Uterus (tissue), 4 donors: ENCODE measurements around the gene ZNF17. TPM values are rescaled to one million over a fixed set of nuclear protein-coding genes. Genes with fewer than 3 reads are reported as not detected.

Experiments
- DNase-seq, 2 donors: peaks; one replicate each; pipeline ENCODE4 v3.0.0-alpha.2; 2019 to 2020
- H3K27ac ChIP-seq, 2 donors: fragments of 200-600 bp; sonication (generic); 1 replicate in 1 of 2; 2 replicates in 1 of 2; pipeline ENCODE4 v1.5.1; 2016 to 2018
- H3K27me3 ChIP-seq, 2 donors: fragments of 200-600 bp; sonication (generic); one replicate each; pipeline ENCODE4 v1.5.1; 2018 to 2019; ENCODE audit warnings: control low read depth in 1 of 2
- H3K36me3 ChIP-seq, 2 donors: fragments of 200-600 bp; sonication (generic); one replicate each; pipeline ENCODE4 v1.5.1; 2019; ENCODE audit warnings: control low read depth in 1 of 2
- H3K4me1 ChIP-seq, 2 donors: fragments of 200-600 bp; sonication (generic); one replicate each; pipeline ENCODE4 v1.5.1; 2018 to 2019; ENCODE audit warnings: control low read depth in 1 of 2
- H3K4me3 ChIP-seq, 2 donors: fragments of 200-600 bp; sonication (generic); 1 replicate in 1 of 2; 2 replicates in 1 of 2; pipeline ENCODE4 v1.5.1; 2018 to 2019; ENCODE audit warnings: mild to moderate bottlenecking in 1 of 2
- H3K9me3 ChIP-seq, 2 donors: fragments of 200-600 bp; sonication (generic); one replicate each; pipeline ENCODE4 v1.5.1; 2019; ENCODE audit warnings: control low read depth in 1 of 2
- CTCF ChIP-seq, 4 experiments: fragments of 200-600 bp in 2 of 4; fragments of 450-650 bp in 2 of 4; sonication (generic) in 2 of 4; IDR thresholded peaks; one replicate each; pipeline ENCODE4 v1.5.1; 2016 to 2019; ENCODE audit warnings: antibody characterized with exemption in 4 of 4, mild to moderate bottlenecking in 2 of 4, moderate library complexity in 1 of 4
- POLR2A ChIP-seq, 2 donors: fragments of 450-650 bp; IDR thresholded peaks; one replicate each; pipeline ENCODE4 v1.6.1; 2016; ENCODE audit warnings: antibody characterized with exemption in 2 of 2, mild to moderate bottlenecking in 1 of 2, moderate library complexity in 1 of 2
- intact Hi-C: fragments of 100-400 bp; cut with DNase I; formaldehyde crosslinking; loops from one replicate; pipeline ENCODE4 v1.15.1; 2023; ENCODE audit warnings: low total_unique reads
- total RNA-seq, 4 donors: library from RNA; depleted of rRNA in 3 of 4; stranded (reverse); fragments of >200 nt in 3 of 4; gene quantifications; one replicate each; pipeline versions ENCODE4 v1.1.0 to v1.2.4, GENCODE V29; 2014 to 2023
- donor health status: DM: yes; HTN: yes; CAD: no.

ZNF17 gene
- total RNA-seq, 4 donors from 2014 or later, result 14.9 to 41.6 (median 18.9) TPM

- intact Hi-C loops, result no loop called here
- Histone ChIP-seq H3K27me3 (no peaks in the 10 kb centered on the region), H3K27ac (no peak overlapping the region), H3K36me3 (no peaks in the 10 kb centered on the region), H3K9me3 (peaks cover 0 to 12% of the 10 kb centered on the region in 2 donors), H3K4me1 (peaks cover 0 to 5% of the 10 kb centered on the region in 2 donors), H3K4me3 (peak overlapping the region; percentile 73 to 83)
- no peak for DNase-seq
- TF ChIP-seq CTCF (IDR thresholded peaks at IDR 0.05), result no peak
- no peak for TF ChIP-seq POLR2A (IDR thresholded peaks at IDR 0.05)
These were observed 23.6 kb downstream of the ZNF17 start for GRCh38 chr19:57434386-57435061.

- TF ChIP-seq CTCF (IDR thresholded peaks at IDR 0.05), result peak in 2 of 4 experiments; percentile 5
- TF ChIP-seq POLR2A (IDR thresholded peaks at IDR 0.05), result no peak
- intact Hi-C loops, result no loop called here
- H3K27ac ChIP-seq, result peak within 1 kb of the TSS in 1 of 2 donors; percentile 31
- H3K9me3 ChIP-seq, result peaks cover 0 to 18% of the 10 kb centered on the region in 2 donors
- H3K4me3 ChIP-seq, result peak within 1 kb of the TSS; percentile 73 to 83
- peak; percentile 96 to 99 for DNase-seq
- no peaks in the 10 kb centered on the region for H3K36me3 ChIP-seq
- H3K4me1 ChIP-seq, result peaks cover 0 to 5% of the 10 kb centered on the region in 2 donors
- no peaks in the 10 kb centered on the region for H3K27me3 ChIP-seq
These were observed 24.4 kb downstream of the ZNF17 start, which contains the start of gene ZNF749 for GRCh38 chr19:57435062-57435978. Gene ZNF749, plus strand, starts transcription at chr19:57435325. Its CDS starts 254 bp downstream, at chr19:57435579.

- peak overlapping the region in 1 of 2 donors; percentile 83 for H3K4me3 ChIP-seq
- intact Hi-C loops, result no loop called here
- DNase-seq, result no peak
- H3K27ac ChIP-seq, result no peak overlapping the region
- H3K9me3 ChIP-seq, result peaks cover 0 to 22% of the 10 kb centered on the region in 2 donors
- no peaks in the 10 kb centered on the region for H3K27me3 ChIP-seq
- peaks cover 0 to 5% of the 10 kb centered on the region in 2 donors for H3K4me1 ChIP-seq
- H3K36me3 ChIP-seq, result no peaks in the 10 kb centered on the region
- TF ChIP-seq POLR2A (IDR thresholded peaks at IDR 0.05) (no peak), CTCF (IDR thresholded peaks at IDR 0.05) (no peak)
These were observed 25.5 kb downstream of the ZNF17 start for GRCh38 chr19:57436417-57436816.

GRCh38 chr19:57437931-57438330 is 27.0 kb downstream of the ZNF17 start:
- DNase-seq, result no peak
- Histone ChIP-seq H3K36me3 (no peaks in the 10 kb centered on the region), H3K9me3 (peaks cover 0 to 31% of the 10 kb centered on the region in 2 donors), H3K4me3 (no peak overlapping the region), H3K27ac (no peak overlapping the region), H3K4me1 (peaks cover 0 to 5% of the 10 kb centered on the region in 2 donors), H3K27me3 (no peaks in the 10 kb centered on the region)
- TF ChIP-seq CTCF (IDR thresholded peaks at IDR 0.05) (no peak), POLR2A (IDR thresholded peaks at IDR 0.05) (no peak)
- intact Hi-C loops, result no loop called here
